Upper lobe of right lung (tissue), 1 donor: Measurements from ENCODE around the gene RPRD1B. TPM values are rescaled to one million over a fixed set of nuclear protein-coding genes. Genes with fewer than 3 reads are reported as not detected.

ENCODE experiments used
- ATAC-seq: fragments of 200-7000 bp; cut with Tn5 transposase; one replicate; pipeline ENCODE4 v1.9.1; 2020; ENCODE audit warnings: mild to moderate bottlenecking, moderate library complexity
- DNase-seq: peaks from one replicate; pipeline ENCODE4 v3.0.0-alpha.2; 2020
- H3K27ac ChIP-seq: fragments of 200-600 bp; one replicate; pipeline ENCODE4 v1.8.0; 2022
- H3K27me3 ChIP-seq: fragments of 200-600 bp; one replicate; pipeline ENCODE4 v1.8.0; 2022; ENCODE audit warnings: mild to moderate bottlenecking
- H3K36me3 ChIP-seq: fragments of 200-600 bp; one replicate; pipeline ENCODE4 v1.8.0; 2022
- H3K4me1 ChIP-seq: fragments of 200-600 bp; one replicate; pipeline ENCODE4 v1.8.0; 2022
- H3K4me3 ChIP-seq: fragments of 200-600 bp; one replicate; pipeline ENCODE4 v1.8.0; 2022; ENCODE audit warnings: mild to moderate bottlenecking
- H3K9me3 ChIP-seq: fragments of 200-600 bp; one replicate; pipeline ENCODE4 v1.8.0; 2022
- intact Hi-C: fragments of 100-400 bp; cut with DNase I; formaldehyde crosslinking; loops from one replicate; pipeline ENCODE4 v1.11.0; 2022
- total RNA-seq: library from RNA; stranded (reverse); fragmentation: NEBNext Ultra II Directional; extraction: Animal tissue kit (Norgen Biotek cat#: 25700); gene quantifications from one replicate; pipeline ENCODE4 v1.2.1, GENCODE V29; 2021
- TF ChIP-seq, protein P1 (sequence below): fragments of 200-600 bp; IDR thresholded peaks from one replicate; pipeline ENCODE4 v1.8.0; 2022; ENCODE audit warnings: antibody characterized with exemption
- donor health status: DM: no; HTN: yes; CAD: no; lungs with severe emphysema.

Gene RPRD1B
- total RNA-seq, 1 donor from 2014 or later = 33.1 TPM

DNA sequence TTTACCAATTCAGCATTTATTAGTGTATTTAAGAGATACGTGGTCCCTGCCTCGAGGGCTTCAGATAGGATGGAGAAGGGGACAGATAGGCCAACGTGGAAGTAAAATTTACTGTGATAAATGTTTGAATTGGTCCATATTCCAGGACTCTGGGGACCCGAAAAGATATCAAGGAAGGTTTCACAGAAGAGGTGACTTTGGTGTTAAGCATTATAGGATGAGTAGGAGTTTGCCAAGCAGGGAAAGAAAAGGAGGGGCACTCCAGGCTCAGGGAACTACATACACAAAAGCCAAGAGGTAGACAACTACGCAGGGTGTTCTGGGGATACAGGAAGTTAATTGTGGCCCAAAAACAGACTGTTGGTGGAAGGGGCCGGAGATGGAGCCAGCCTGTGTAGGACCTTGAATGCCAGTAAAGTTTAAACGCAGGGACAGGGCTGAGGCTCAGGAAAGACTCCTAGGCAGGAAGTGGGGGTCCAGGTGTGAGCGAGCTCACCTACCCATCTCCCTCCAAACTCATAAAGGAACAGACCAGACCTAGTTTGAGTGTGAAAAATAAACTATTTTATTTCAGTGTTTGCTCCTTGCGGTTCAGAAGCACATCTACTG lies 94.5 kb downstream of the RPRD1B start:
- no peaks in the 10 kb centered on the region for H3K9me3 ChIP-seq
- TF ChIP-seq, protein P1, sequence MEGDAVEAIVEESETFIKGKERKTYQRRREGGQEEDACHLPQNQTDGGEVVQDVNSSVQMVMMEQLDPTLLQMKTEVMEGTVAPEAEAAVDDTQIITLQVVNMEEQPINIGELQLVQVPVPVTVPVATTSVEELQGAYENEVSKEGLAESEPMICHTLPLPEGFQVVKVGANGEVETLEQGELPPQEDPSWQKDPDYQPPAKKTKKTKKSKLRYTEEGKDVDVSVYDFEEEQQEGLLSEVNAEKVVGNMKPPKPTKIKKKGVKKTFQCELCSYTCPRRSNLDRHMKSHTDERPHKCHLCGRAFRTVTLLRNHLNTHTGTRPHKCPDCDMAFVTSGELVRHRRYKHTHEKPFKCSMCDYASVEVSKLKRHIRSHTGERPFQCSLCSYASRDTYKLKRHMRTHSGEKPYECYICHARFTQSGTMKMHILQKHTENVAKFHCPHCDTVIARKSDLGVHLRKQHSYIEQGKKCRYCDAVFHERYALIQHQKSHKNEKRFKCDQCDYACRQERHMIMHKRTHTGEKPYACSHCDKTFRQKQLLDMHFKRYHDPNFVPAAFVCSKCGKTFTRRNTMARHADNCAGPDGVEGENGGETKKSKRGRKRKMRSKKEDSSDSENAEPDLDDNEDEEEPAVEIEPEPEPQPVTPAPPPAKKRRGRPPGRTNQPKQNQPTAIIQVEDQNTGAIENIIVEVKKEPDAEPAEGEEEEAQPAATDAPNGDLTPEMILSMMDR = no peak
- peaks cover 35% of the 10 kb centered on the region for H3K36me3 ChIP-seq
- intact Hi-C loops = loop anchor here (10.0 kb wide), 1 partner anchor 53 kb away; no protein-coding TSS in a partner anchor
- ATAC-seq = no peak
- H3K27me3 ChIP-seq = no peaks in the 10 kb centered on the region
- H3K4me3 ChIP-seq = no peak overlapping the region
- H3K27ac ChIP-seq = no peak overlapping the region
- peaks cover 20% of the 10 kb centered on the region for H3K4me1 ChIP-seq
- DNase-seq = no peak

DNA sequence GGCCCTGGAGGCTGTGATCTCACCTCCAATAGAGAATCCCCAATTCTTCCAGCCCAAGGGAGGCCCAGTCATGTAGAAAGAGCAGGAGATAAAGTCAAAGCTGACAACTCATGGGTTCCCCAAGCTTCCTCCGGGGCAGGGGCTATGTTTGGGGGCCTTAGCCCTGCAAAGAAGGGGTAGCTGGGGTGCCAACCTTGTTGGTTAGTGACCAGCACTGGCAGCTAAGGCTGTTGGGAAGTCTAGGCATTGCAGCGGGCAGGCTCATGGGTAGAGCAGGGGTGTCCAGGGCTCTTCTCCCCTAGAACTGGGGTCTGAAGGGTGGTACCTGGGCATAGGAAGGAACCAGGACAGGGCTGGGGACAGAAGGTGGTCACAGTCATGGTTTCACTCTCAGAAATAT lies 95.1 kb downstream of the RPRD1B start:
- H3K4me3 ChIP-seq = no peak overlapping the region
- peaks cover 20% of the 10 kb centered on the region for H3K4me1 ChIP-seq
- no peaks in the 10 kb centered on the region for H3K9me3 ChIP-seq
- peak overlapping the region; percentile 30 for H3K27ac ChIP-seq
- intact Hi-C loops = loop anchor here (10.0 kb wide), 1 partner anchor 54 kb away; no protein-coding TSS in a partner anchor
- DNase-seq (peak; percentile 40), ATAC-seq (no peak)
- peaks cover 39% of the 10 kb centered on the region for H3K36me3 ChIP-seq
- TF ChIP-seq, protein P1 = no peak
- no peaks in the 10 kb centered on the region for H3K27me3 ChIP-seq

DNA sequence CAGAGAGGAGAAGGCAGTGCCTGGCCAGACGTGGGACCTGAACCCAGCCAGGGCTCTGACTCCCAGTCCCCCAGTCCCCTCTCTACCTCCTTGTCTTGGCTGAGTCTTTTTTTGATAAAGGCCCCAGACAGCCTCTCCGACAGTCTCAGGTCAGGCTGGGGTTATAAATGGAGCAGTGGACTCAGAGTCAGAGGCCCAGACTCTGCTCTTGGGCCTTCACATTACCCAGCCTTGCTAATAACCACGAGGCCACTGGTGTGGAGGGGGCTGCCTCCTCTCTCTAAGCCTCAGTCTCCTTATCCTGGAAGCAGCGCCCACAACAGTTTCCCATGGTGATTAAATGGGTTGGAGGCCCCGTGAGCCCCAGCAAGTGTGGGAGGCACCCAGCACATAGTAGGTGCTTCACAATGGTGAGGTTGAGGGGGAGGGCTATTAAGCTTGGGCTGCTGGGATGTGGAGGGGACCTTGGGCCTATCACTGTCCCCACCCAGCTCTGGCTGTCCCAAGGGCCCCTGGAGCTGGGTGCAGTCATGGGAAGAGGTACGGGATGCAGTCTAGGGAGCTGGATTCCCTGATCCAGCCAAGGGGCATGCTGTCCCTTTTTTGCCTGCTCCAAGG lies 95.8 kb downstream of the RPRD1B start:
- Histone ChIP-seq H3K9me3 (no peaks in the 10 kb centered on the region), H3K4me1 (peaks cover 25% of the 10 kb centered on the region), H3K36me3 (peaks cover 39% of the 10 kb centered on the region), H3K27me3 (no peaks in the 10 kb centered on the region), H3K27ac (peak overlapping the region; percentile 30), H3K4me3 (no peak overlapping the region)
- peak; percentile 40 for DNase-seq
- no peak for ATAC-seq
- intact Hi-C loops = loop anchor here (10.0 kb wide), 1 partner anchor 55 kb away; no protein-coding TSS in a partner anchor
- TF ChIP-seq, protein P1 = no peak

DNA sequence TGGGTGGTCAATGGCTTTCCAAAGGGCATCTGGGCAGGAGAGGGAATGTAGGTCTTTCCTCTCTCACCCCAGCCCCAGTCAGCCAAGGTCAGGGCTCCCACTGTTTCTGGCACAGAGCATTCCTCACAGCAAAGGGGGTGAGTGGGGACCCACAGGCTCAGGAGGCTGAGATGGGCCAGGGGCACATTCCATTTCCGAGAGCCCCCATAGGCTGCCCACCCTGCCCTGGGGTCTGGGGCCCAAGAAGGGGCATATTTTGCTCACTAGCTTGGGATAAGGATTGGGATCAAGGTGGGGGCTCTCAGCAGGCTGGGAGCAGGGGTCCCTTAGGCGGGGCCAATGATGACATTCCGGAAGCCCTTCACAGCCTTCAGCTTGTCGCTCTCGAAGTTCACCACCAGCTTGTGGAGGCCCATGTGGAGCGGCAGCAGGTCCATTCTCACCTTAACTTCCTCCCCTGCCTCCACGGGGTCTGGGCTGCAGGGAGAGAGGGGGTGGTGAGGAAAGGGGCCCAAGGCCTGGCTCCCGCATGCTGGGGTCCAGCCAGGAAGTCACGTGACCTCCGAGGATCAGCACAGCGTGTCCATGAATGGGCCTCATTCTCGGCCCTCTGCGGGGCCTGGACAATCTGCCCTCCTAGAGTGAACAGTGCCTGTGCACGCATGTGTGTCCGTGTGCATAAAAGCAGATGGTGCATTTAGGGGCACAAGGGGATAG lies 96.5 kb downstream of the RPRD1B start:
- intact Hi-C loops = loop anchor here (10.0 kb wide), 1 partner anchor 55 kb away; no protein-coding TSS in a partner anchor
- Histone ChIP-seq H3K36me3 (peaks cover 39% of the 10 kb centered on the region), H3K4me3 (no peak overlapping the region), H3K27ac (peak overlapping the region; percentile 30), H3K9me3 (no peaks in the 10 kb centered on the region), H3K4me1 (peaks cover 24% of the 10 kb centered on the region), H3K27me3 (no peaks in the 10 kb centered on the region)
- ATAC-seq (no peak), DNase-seq (peak; percentile 48)
- TF ChIP-seq, protein P1 = no peak

DNA sequence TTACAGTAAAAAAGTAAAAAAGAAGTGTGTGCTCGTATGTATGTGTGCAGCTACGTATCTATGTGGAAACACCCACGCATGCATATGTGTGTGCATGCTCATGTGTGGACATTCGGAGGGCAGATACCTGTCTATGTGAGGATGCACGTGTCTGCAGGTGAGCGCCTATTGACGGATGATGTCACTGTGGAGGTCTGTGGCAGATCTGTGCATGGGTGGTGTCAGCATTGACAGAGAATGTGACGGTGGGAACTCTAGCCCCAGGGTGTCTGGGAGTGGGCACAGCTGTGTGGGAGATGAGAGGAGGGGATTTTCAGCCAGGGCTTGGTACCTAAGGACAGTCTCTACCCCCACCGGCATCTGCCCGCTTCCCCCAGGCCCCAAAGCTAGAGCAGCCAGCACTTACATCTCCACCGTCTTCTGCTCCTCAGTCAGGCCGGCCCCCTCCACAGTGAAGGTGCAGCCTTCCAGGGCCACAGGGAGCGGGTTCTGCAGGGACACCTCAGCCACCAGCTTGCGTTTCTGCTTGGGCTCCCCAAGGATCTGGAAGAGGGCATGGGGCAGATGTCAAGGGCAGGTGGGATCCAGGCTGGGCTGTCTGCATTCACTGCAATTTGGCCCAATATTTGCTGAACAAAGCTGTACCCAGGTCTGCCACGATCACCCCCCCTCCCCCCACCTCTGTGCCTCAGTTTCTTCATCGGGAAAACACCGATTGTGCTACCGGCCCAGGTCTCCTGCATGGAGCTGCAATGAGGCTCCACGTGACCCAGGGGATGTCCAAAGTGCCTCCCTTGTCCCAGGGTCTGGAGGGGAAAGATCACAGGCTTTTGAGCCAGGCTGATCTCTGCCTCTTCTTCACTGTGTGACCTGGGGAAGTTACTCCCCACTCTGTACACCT lies 97.4 kb downstream of the RPRD1B start:
- H3K36me3 ChIP-seq = peaks cover 40% of the 10 kb centered on the region
- DNase-seq = peak; percentile 49
- ATAC-seq = no peak
- no peak overlapping the region for H3K27ac ChIP-seq
- intact Hi-C loops = no loop called here
- H3K4me3 ChIP-seq = no peak overlapping the region
- peaks cover 17% of the 10 kb centered on the region for H3K4me1 ChIP-seq
- TF ChIP-seq, protein P1 = no peak
- no peaks in the 10 kb centered on the region for H3K27me3 ChIP-seq
- no peaks in the 10 kb centered on the region for H3K9me3 ChIP-seq
